Prostate gland (tissue), 2 donors: ENCODE results near the gene LPP. TPM values are rescaled to one million over a fixed set of nuclear protein-coding genes. Genes with fewer than 3 reads are reported as not detected.

Experiments used
- DNase-seq: peaks from one replicate; pipeline ENCODE4 v3.0.0-alpha.2; 2019; ENCODE audit warnings: low spot score
- H3K27ac ChIP-seq, 2 donors: fragments of 200-600 bp; sonication (generic); 2 replicates each; pipeline ENCODE4 v1.5.1; 2017 to 2019
- H3K27me3 ChIP-seq: fragments of 200-600 bp; sonication (generic); replicated peaks from 2 replicates; pipeline ENCODE4 v1.5.1; 2019; ENCODE audit not compliant: insufficient read depth
- H3K36me3 ChIP-seq, 2 donors: fragments of 200-600 bp; sonication (generic); 1 replicate in 1 of 2; 2 replicates in 1 of 2; pipeline versions ENCODE4 v1.5.1 to v1.8.1; 2017 to 2019
- H3K4me1 ChIP-seq: fragments of 200-600 bp; sonication (generic); replicated peaks from 2 replicates; pipeline ENCODE4 v1.5.1; 2019
- H3K4me3 ChIP-seq, 2 donors: fragments of 200-600 bp; sonication (generic); 2 replicates each; pipeline ENCODE4 v1.5.1; 2017 to 2019
- H3K9me3 ChIP-seq: fragments of 200-600 bp; sonication (generic); 2 replicates; pipeline ENCODE4 v1.5.1; 2017
- CTCF ChIP-seq, 4 experiments: fragments of 200-600 bp in 2 of 4; fragments of 450-650 bp in 2 of 4; sonication (generic) in 2 of 4; IDR thresholded peaks; 1 replicate in 3 of 4; 2 replicates in 1 of 4; pipeline ENCODE4 v1.5.1; 2016 to 2019; ENCODE audit warnings: antibody characterized with exemption in 4 of 4, mild to moderate bottlenecking in 2 of 4, moderate library complexity in 2 of 4
- POLR2A ChIP-seq: fragments of 450-650 bp; IDR thresholded peaks from one replicate; pipeline ENCODE4 v1.6.1; 2016; ENCODE audit warnings: antibody characterized with exemption, mild to moderate bottlenecking
- POLR2AphosphoS5 ChIP-seq: sonication (generic); formaldehyde crosslinking; IDR thresholded peaks from one replicate; pipeline ENCODE4 v1.6.1; 2017; ENCODE audit warnings: antibody characterized with exemption
- WGBS: methylation state at CpG from one replicate; pipeline ENCODE4 v1.1.5; 2018; 5-methylcytosine and 5-hydroxymethylcytosine counted together
- intact Hi-C: fragments of 100-400 bp; cut with DNase I; formaldehyde crosslinking; loops from one replicate; pipeline ENCODE4 v1.14.2; 2022
- total RNA-seq, 2 donors: library from RNA; depleted of rRNA; stranded (reverse); fragments of >200 nt; gene quantifications; one replicate each; pipeline ENCODE4 v1.1.0, GENCODE V29; 2016

Gene LPP
- total RNA-seq, 2 donors from 2014 or later: 219 to 248 TPM

- no peaks in the 10 kb centered on the region for H3K9me3 ChIP-seq
- no peak overlapping the region for H3K4me3 ChIP-seq
- intact Hi-C loops: loop anchor here (10.0 kb wide), 1 partner anchor 840 kb away; the partner anchor contains the start of gene BCL6
- peaks cover 5% of the 10 kb centered on the region for H3K4me1 ChIP-seq
- H3K27ac ChIP-seq: no peak overlapping the region
- TF ChIP-seq POLR2AphosphoS5: no peak
- no peak for TF ChIP-seq CTCF (IDR thresholded peaks at IDR 0.05)
- TF ChIP-seq POLR2A: no peak
- H3K27me3 ChIP-seq: no peaks in the 10 kb centered on the region
- 54% methylated on average over 4 of the region's 4 CpGs for WGBS
- no peak for DNase-seq
- no peaks in the 10 kb centered on the region for H3K36me3 ChIP-seq
Observed at GRCh38 chr3:188584958-188585689, 431.2 kb downstream of the LPP start.

GRCh38 chr3:188589071-188589470 lies 435.1 kb downstream of the LPP start:
- H3K27ac ChIP-seq: no peak overlapping the region
- H3K36me3 ChIP-seq: no peaks in the 10 kb centered on the region
- no peak overlapping the region for H3K4me3 ChIP-seq
- TF ChIP-seq POLR2A: no peak
- TF ChIP-seq POLR2AphosphoS5: no peak
- no peak for TF ChIP-seq CTCF (IDR thresholded peaks at IDR 0.05)
- H3K4me1 ChIP-seq: no peaks in the 10 kb centered on the region
- H3K9me3 ChIP-seq: no peaks in the 10 kb centered on the region
- WGBS: 86% methylated on average over 2 of the region's 2 CpGs
- intact Hi-C loops: loop anchor here (10.0 kb wide), 1 partner anchor 844 kb away; the partner anchor contains the start of gene BCL6
- H3K27me3 ChIP-seq: no peaks in the 10 kb centered on the region
- DNase-seq: no peak

- 86% methylated on average over 2 of the region's 2 CpGs for WGBS
- no peak for DNase-seq
- intact Hi-C loops: loop anchor here (10.0 kb wide), 1 partner anchor 845 kb away; the partner anchor contains the start of gene BCL6
- H3K36me3 ChIP-seq: no peaks in the 10 kb centered on the region
- no peaks in the 10 kb centered on the region for H3K27me3 ChIP-seq
- H3K4me3 ChIP-seq: no peak overlapping the region
- H3K4me1 ChIP-seq: no peaks in the 10 kb centered on the region
- TF ChIP-seq CTCF (IDR thresholded peaks at IDR 0.05) (no peak), POLR2A (no peak), POLR2AphosphoS5 (no peak)
- H3K9me3 ChIP-seq: no peaks in the 10 kb centered on the region
- H3K27ac ChIP-seq: no peak overlapping the region
Observed at GRCh38 chr3:188589771-188590170, 435.8 kb downstream of the LPP start.

GRCh38 chr3:188590557-188590956 lies 436.6 kb downstream of the LPP start:
- DNase-seq: no peak
- Histone ChIP-seq H3K27me3 (no peaks in the 10 kb centered on the region), H3K36me3 (no peaks in the 10 kb centered on the region), H3K9me3 (no peaks in the 10 kb centered on the region), H3K27ac (no peak overlapping the region), H3K4me3 (no peak overlapping the region), H3K4me1 (no peaks in the 10 kb centered on the region)
- intact Hi-C loops: no loop called here
- TF ChIP-seq POLR2A (no peak), POLR2AphosphoS5 (no peak), CTCF (IDR thresholded peaks at IDR 0.05) (no peak)

GRCh38 chr3:188594139-188594538 lies 440.2 kb downstream of the LPP start:
- 64% methylated on average over 2 of the region's 2 CpGs for WGBS
- TF ChIP-seq POLR2A (no peak), POLR2AphosphoS5 (no peak), CTCF (IDR thresholded peaks at IDR 0.05) (no peak)
- Histone ChIP-seq H3K27ac (no peak overlapping the region), H3K4me1 (no peaks in the 10 kb centered on the region), H3K27me3 (no peaks in the 10 kb centered on the region), H3K9me3 (no peaks in the 10 kb centered on the region), H3K4me3 (no peak overlapping the region), H3K36me3 (no peaks in the 10 kb centered on the region)
- intact Hi-C loops: no loop called here
- no peak for DNase-seq
